B cell (primary cell): Measurements from ENCODE around the gene MEN1. TPM values are rescaled to one million over a fixed set of nuclear protein-coding genes. Genes with fewer than 3 reads are reported as not detected.

Source experiments
- ATAC-seq: fragments of 200-7000 bp; cut with Tn5 transposase; one replicate; pipeline ENCODE4 v1.10.0; 2021; ENCODE audit warnings: low read depth, mild to moderate bottlenecking, moderate number of reproducible peaks, moderate library complexity
- CTCF ChIA-PET: fragments of 350-600 bp; sonication (Branson Sonifier 250); formaldehyde crosslinking; loops from one replicate; lab custom pipeline; 2021; ENCODE audit warnings: antibody characterized with exemption, inconsistent platforms; lab: Charles Lee
- POLR2A ChIA-PET: fragments of 350-600 bp; sonication (Branson Sonifier 250); formaldehyde crosslinking; loops from one replicate; lab custom pipeline; 2021; ENCODE audit warnings: antibody characterized with exemption; lab: Charles Lee
- DNase-seq: peaks from one replicate; pipeline ENCODE4 v3.0.0; 2013
- H2AFZ ChIP-seq: 2 replicates; pipeline ENCODE4 v1.6.1; 2012; ENCODE audit warnings: mild to moderate bottlenecking, low read depth, low read length; ENCODE audit not compliant: insufficient read depth, poor library complexity, severe bottlenecking
- H3K27ac ChIP-seq, 2 donors: 1 replicate in 1 of 2; 2 replicates in 1 of 2; pipeline ENCODE4 v1.5.1; 2012 to 2013; ENCODE audit warnings: low read length in 2 of 2, mild to moderate bottlenecking in 2 of 2, moderate library complexity in 1 of 2
- H3K27me3 ChIP-seq, 4 experiments: fragments of 200-600 bp in 1 of 4; sonication (generic) in 1 of 4; replicated peaks in 1 of 4; 1 replicate in 2 of 4; 2 replicates in 2 of 4; pipeline versions ENCODE4 v1.6.1 to v1.7.0; 2013 to 2016; ENCODE audit warnings: low read length in 3 of 4, mild to moderate bottlenecking in 2 of 4, mixed read lengths in 1 of 4, moderate library complexity in 1 of 4; ENCODE audit not compliant: insufficient read depth in 4 of 4, control insufficient read depth in 3 of 4; ENCODE audit errors: control extremely low read depth in 1 of 4
- H3K36me3 ChIP-seq, 2 experiments: replicated peaks in 1 of 2; 1 replicate in 1 of 2; 2 replicates in 1 of 2; pipeline versions ENCODE4 v1.6.1 to v1.7.1; 2013; ENCODE audit warnings: low read length in 1 of 2; ENCODE audit not compliant: insufficient read depth in 2 of 2, control insufficient read depth in 1 of 2; ENCODE audit errors: control extremely low read depth in 1 of 2, extremely low read depth in 1 of 2
- H3K4me1 ChIP-seq, 2 donors: fragments of 200-600 bp in 1 of 2; sonication (generic) in 1 of 2; 1 replicate in 1 of 2; 2 replicates in 1 of 2; pipeline versions ENCODE4 v1.5.1 to v1.6.1; 2013 to 2017; ENCODE audit warnings: low read length in 2 of 2; ENCODE audit not compliant: control insufficient read depth in 2 of 2, insufficient read depth in 2 of 2
- H3K4me2 ChIP-seq: replicated peaks from 2 replicates; pipeline ENCODE3; 2012; ENCODE audit warnings: mild to moderate bottlenecking, low read depth, low read length; ENCODE audit not compliant: poor library complexity, severe bottlenecking
- H3K4me3 ChIP-seq, 5 experiments: fragments of 200-600 bp in 1 of 5; sonication (generic) in 1 of 5; 1 replicate in 3 of 5; 2 replicates in 2 of 5; pipeline versions ENCODE4 v1.5.1 to v1.7.0; 2011 to 2016; ENCODE audit warnings: low read length in 4 of 5, mild to moderate bottlenecking in 4 of 5, low read depth in 2 of 5, control low read depth in 1 of 5, moderate library complexity in 1 of 5; ENCODE audit not compliant: insufficient read depth in 1 of 5; ENCODE audit errors: control extremely low read depth in 1 of 5, extremely low read depth in 1 of 5
- H3K79me2 ChIP-seq: fragments of 200-600 bp; sonication (generic); one replicate; pipeline ENCODE4 v1.6.0; 2016; ENCODE audit warnings: low read length; ENCODE audit not compliant: control insufficient read depth, insufficient read depth
- H3K9ac ChIP-seq: fragments of 200-600 bp; sonication (generic); 2 replicates; pipeline ENCODE4 v1.6.1; 2017; ENCODE audit warnings: mild to moderate bottlenecking, low read length, moderate library complexity
- H3K9me3 ChIP-seq, 3 donors: one replicate each; pipeline versions ENCODE4 v1.6.1 to v1.7.1; 2013; ENCODE audit warnings: low read length in 2 of 3; ENCODE audit not compliant: control insufficient read depth in 2 of 3, insufficient read depth in 1 of 3; ENCODE audit errors: control extremely low read depth in 1 of 3
- H4K20me1 ChIP-seq: 2 replicates; pipeline ENCODE4 v1.6.0; 2012; ENCODE audit warnings: mild to moderate bottlenecking, low read length; ENCODE audit not compliant: insufficient read depth, control insufficient read depth, poor library complexity, severe bottlenecking
- H3K27ac Mint-ChIP-seq: one replicate; pipeline ENCODE4 v1.8.0; 2021; ENCODE audit warnings: mixed read lengths
- H3K27me3 Mint-ChIP-seq: one replicate; pipeline ENCODE4 v1.8.0; 2021; ENCODE audit warnings: mixed read lengths
- H3K4me1 Mint-ChIP-seq: one replicate; pipeline ENCODE4 v1.8.0; 2021; ENCODE audit warnings: mixed read lengths
- H3K4me3 Mint-ChIP-seq: one replicate; pipeline ENCODE4 v1.8.0; 2021; ENCODE audit warnings: mixed read lengths
- H3K9me3 Mint-ChIP-seq: one replicate; pipeline ENCODE4 v1.8.0; 2022; ENCODE audit warnings: mixed read lengths; ENCODE audit not compliant: insufficient read depth
- CTCF ChIP-seq: fragments of 200-600 bp; IDR thresholded peaks from one replicate; pipeline ENCODE4 v1.8.0; 2022; ENCODE audit warnings: antibody characterized with exemption, mild to moderate bottlenecking
- EZH2 ChIP-seq: IDR thresholded peaks from 2 replicates; pipeline ENCODE4 v1.6.1; 2012; ENCODE audit warnings: borderline replicate concordance, low read depth, mild to moderate bottlenecking, moderate library complexity, low read length; ENCODE audit not compliant: insufficient read depth, poor library complexity, severe bottlenecking
- WGBS: methylation state at CpG from one replicate; pipeline ENCODE4 v1.1.5; 2013; ENCODE audit warnings: missing lambda C conversion rate; ENCODE audit not compliant: insufficient coverage; 5-methylcytosine and 5-hydroxymethylcytosine counted together
- intact Hi-C: fragments of 100-400 bp; cut with micrococcal nuclease; formaldehyde crosslinking; loops from one replicate; pipeline ENCODE4 v1.10.0; 2022
- polyA plus RNA-seq: library from polyadenylated mRNA; depleted of rRNA; stranded (reverse); fragments of >200 nt; gene quantifications from 2 replicates; pipeline ENCODE4 v1.2.3, GENCODE V29; 2012
- total RNA-seq, 2 donors: library from RNA; stranded (reverse); fragments of 120-200 nt in 1 of 2; gene quantifications; 1 replicate in 1 of 2; 2 replicates in 1 of 2; pipeline versions ENCODE4 v1.2.3 to v1.2.4, GENCODE V29; 2013 to 2022

The MEN1 gene
- total and polyA plus RNA-seq, 2 donors (not counting 1 experiment from before 2014, with no cell fraction given) = 48.2 to 68.5 TPM

DNA sequence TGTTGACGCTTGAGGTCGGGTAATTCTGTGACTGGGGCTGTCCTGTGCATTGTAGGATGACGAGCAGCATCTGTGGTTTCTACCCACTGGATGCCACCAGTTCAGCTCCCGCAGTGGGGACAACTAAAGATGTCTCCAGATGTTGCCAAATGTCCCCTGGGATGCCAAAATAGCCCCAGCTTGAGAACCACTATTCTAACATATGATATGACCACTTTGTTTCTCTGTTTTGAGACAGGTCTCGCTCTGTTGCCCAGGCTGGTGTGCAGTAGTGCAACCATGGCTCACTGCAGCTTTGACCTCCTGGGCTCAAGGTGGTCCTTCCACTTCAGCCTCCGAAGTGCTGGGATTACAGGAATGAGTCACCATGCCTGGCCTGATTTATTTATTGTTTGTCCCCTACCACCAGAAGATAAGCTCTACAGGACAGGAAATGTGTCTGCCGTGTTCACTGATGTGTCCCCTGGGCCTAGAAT is 4.4 kb upstream of the MEN1 start:
- H3K9me3 ChIP-seq = no peaks in the 10 kb centered on the region
- ATAC-seq = peak; percentile 39

More for the DNA sequence above, 4.4 kb upstream of the MEN1 start:
- no peaks in the 10 kb centered on the region for H3K36me3 ChIP-seq
- H3K4me3 Mint-ChIP-seq = peak overlapping the region; percentile 34
- no peaks in the 10 kb centered on the region for H4K20me1 ChIP-seq
- peak overlapping the region; percentile 14 for H2AFZ ChIP-seq
- ChIA-PET POLR2A (interaction anchor here (0.8 to 1.4 kb wide), 3 partner anchors 12 to 35 kb away, joined by 3 to 10 read pairs (median 8); partner anchors contain the start of genes CDC42BPG and MAP4K2), CTCF (interaction anchor here (0.7 to 1.2 kb wide), 2 partner anchors 36 to 70 kb away, joined by 3 read pairs; partner anchors contain the start of gene RASGRP2)
- peak; percentile 73 for DNase-seq
- no peaks in the 10 kb centered on the region for H3K79me2 ChIP-seq
- H3K4me3 ChIP-seq = no peak overlapping the region
- TF ChIP-seq CTCF (no peak), EZH2 (no peak)
- WGBS = 6% methylated on average over 6 of the region's 7 CpGs
- peaks cover 7 to 22% of the 10 kb centered on the region in 2 donors for H3K4me1 ChIP-seq
- no peaks in the 10 kb centered on the region for H3K27me3 ChIP-seq
- H3K9me3 Mint-ChIP-seq = no peaks in the 10 kb centered on the region
- peak overlapping the region; percentile 89 for H3K27ac Mint-ChIP-seq
- peaks cover 28% of the 10 kb centered on the region for H3K4me1 Mint-ChIP-seq
- peak overlapping the region; percentile 14 for H3K4me2 ChIP-seq
- intact Hi-C loops = no loop called here
- H3K27ac ChIP-seq = no peak overlapping the region
- H3K9ac ChIP-seq = no peak overlapping the region
- H3K27me3 Mint-ChIP-seq = no peaks in the 10 kb centered on the region
